ENCODE measurements around the gene NBEAL2.

NBEAL2 gene

DNA sequence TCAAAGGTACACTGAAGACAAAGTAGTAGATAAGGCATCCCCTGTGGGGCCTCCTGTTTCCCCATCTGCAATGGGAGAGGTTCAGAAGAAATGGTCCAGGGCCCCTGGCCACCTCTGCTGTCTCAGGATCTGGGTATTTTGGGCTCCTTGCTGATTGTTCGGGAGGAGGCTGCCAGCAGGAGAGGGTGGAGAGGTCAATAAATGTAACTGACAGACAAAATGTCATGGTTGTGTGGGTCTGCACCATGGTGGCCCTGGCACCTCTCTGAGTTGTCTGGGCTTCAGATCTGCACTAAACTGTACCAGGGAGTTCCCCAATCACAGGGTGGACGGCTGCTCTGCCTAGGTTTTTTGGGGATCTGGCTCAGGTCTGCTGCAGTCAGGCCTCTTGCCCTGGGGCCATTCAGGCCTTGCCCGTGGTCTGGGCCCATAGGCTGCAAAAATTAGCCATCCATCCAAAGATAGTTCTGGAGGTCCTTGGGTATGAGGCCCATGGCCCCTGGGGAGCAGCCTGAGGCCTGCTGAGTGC is 7.4 kb downstream of the NBEAL2 start:
- no peak for DNase-seq

DNA sequence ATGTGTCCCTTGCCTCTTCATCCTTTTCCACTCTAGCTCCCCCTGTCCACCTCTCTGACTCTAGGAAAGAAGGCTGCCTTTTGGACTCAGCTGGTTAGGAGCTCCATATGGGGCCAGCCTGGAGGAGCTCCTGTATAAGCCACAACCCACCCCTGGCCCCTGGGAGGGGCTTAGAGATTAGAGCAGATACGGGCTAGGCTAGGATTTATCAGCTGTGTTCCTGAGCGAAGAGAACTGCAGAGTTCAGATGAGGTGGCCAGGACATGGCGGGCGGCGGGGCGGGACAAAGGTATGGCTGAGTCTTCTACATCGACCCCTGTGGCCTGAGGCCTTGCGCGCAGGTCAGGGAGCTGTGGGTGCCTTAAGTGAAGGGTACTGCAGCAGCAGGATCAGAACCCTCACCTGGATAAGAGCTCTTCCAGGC is 7.9 kb downstream of the NBEAL2 start:
- DNase-seq, result no peak

DNA sequence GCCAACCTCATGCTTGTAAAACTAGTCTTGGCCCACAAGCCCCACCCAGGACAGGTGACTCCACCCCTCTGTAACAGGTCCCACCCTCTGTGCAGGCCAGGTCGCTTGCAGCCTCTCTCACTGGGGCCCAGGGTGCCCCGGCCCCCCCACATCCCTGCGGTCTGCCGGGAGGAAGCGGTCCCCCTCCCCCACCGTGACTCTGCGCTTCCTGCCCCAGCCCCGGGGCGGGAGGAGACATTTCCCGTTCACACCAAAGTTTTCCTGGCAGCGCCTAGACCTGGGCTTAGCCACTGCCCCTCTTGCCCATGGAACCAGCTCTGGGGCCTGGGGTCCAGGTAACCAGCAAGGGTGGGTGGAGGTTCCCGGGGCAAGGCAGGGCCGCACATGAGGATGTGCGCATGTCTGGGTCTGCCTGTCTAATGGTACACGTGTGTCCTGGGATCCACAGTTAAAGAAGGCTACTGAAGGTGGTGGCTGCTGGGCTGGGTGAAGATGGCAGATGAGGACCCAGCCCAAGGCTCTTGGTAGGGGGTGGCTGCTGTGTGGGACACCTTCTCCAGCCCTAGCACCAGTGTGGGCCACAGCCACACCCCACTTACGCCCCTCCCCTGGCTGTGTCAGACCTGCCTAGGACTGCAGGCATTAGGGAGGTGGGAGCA is 8.4 kb downstream of the NBEAL2 start:
- DNase-seq, result peak; percentile 68 to 87 (median 82)

DNA sequence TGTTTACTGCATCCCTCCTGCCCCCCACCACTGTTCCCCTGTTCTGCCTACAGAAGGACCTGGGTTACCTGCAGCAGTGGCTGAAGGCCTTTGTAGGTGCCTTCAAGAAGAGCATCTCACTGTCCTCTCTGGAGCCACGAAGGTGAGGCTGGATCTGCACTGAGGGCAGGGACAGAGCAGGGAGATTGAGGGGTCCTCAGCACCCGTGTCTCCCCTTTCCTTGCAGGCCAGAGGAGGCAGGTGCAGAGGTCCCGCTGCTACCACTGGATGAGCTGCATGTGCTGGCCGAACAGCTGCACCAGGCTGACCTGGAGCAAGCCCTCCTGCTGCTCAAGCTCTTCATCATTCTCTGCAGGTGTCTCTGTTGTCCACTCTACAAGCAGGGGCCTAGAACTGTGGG is 9.2 kb downstream of the NBEAL2 start:
- DNase-seq, result no peak

DNA sequence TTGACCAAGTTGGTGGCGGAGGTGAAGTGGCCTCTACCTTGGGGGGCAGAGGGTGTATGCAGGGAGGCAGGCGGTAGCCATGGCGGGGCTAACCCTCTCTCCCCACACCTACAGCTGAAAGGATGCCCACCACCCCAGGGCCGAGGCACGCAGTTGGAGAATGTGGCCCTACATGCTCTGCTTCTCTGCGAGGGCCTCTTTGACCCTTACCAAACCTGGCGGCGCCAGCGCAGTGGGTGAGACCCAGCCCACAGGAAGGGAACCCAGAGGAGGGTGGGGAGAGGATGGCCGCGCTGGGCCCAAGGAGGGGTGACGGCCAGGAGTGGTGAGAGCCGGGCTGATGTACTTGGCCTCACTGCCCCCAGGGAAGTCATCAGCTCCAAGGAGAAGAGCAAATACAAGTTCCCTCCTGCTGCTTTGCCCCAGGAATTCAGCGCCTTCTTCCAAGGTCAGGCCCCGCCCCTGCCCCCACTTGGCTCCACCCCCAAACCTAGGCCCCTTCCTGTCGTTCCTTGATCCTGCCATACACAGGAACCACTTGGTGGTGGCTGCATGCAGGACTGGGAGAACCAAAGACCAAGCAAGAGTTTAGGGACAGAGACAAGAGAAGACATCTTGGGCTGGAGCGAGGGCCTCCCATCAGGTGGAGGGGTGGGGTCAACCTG is 9.8 kb downstream of the NBEAL2 start:
- DNase-seq, result peak; percentile 29 to 62 (median 50)

DNA sequence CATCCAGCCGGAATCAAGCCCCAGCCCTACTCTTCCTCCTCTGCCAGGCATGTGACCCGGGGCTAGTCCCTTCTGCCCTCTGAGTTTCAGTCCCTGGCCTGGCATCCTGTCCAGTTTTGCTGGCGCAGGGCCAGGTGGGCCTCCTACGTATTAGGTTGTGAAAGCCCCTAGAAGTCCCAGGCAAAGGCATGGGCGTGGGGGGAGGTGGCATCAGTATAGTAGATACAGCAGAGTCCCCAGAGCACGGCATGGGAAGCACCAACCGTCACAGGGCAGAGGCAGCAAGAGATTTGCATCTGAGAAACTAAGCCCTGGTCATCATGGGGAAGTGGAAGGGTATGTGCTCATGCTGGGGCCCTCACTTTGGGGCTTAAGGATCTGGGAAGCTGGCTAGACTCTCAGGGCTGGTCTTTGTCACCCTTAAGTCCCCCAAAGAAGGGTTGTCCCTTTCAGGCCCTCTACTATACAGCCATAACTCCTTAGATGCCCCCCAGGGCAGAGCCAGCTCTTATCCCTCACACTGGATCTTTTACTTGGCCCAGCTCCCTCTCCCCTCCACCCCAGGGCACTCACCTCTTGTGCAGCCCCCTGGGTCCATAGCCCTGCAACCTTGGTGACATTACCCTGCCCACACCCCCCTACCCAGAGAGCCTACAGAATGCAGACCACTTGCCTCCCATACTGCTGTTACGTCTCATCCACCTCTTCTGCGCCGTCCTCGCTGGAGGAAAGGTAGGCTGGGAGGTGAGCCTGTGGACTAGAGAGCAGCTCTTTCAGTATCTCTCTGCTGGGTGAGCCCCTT is 11.3 kb downstream of the NBEAL2 start:
- peak; percentile 95 to 98 (median 98) for DNase-seq

DNA sequence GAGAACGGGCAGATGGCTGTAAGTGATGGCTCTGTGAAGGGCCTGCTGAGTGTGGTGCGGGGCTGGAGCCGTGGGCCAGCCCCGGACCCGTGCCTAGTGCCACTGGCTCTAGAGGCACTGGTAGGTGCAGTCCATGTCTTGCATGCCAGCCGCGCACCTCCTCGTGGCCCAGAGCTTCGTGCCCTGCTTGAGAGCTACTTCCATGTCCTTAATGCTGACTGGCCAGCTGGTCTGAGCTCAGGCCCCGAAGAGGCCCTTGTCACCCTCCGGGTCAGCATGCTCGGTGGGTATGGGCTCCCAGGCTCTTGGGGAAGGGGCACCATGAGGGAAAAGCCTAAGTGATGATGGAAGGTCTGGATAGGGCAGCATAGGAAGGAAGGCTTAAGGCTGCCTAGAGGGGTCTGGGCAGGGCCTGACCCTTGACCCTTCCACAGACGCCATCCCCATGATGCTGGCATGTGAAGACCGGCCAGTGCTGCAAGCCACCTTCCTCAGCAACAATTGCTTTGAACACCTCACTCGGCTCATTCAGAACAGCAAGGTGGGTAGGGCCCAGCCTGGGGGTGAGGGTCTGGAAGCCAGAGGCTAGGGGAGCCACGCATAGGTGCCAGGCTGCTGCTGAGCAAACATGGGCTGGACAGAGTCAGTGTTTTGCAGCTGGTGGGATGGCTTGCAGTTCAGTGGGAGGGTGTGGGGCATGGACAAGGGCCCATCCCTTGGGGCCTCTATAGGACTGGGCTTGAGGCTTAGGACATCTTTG is 12.1 kb downstream of the NBEAL2 start:
- DNase-seq, result no peak

DNA sequence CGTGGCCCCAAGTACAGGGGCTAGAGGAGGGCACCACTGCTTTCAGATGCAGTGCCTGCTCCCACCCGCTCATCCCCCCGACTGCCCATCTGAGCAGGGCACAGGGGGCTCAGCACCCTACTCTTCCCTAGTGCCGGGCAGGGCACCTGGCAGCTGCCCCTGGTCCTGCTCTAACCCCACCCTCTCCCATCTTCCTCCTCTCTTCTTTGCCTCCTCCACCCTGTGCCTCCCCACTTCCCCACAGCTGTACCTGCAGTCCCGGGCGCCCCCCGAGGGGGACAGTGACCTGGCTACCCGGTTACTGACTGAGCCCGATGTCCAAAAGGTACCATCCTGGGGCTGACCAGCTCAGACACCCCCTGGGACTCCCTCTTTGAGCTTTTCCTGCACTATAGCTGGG is 12.8 kb downstream of the NBEAL2 start:
- no peak for DNase-seq

DNA sequence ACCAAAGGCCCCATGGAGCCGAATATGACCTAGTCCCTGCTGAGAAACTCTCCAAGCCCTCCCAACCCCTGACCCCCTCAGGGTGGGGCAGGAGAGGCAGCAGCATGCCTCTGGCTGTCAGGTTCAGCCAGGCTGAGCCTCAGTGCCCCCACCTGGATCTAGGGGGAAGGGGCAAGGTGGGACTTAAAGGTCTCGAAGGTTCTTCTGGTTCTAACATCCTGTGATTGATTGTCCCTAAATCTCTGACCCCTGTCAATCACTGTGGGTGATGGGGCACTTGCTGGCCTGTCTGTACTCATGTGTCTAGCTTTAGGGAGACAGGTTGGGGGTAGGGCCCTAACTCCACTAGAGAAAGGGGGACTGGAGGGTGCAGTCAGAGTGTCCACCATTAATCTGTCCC is 13.8 kb downstream of the NBEAL2 start:
- DNase-seq, result no peak

DNA sequence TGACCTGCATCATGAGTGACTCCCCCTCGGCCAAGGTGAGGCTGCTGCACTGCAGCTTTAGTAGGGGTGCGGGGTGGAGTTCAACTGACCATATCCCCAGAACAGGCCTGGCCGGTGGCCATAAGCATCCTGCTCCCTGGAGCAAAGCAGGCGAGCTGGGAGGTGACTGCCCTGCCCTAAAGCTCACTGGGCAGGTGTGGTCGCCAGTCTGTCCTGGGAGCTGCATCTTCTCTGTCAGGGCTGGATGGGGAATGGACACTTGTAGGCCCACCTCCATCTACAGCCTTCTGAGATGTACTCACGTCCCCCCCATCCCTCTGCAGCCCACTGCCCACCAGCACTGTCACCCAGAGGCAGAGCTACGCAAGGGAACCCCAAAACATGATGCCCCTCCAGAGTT is 14.5 kb downstream of the NBEAL2 start:
- no peak for DNase-seq

DNA sequence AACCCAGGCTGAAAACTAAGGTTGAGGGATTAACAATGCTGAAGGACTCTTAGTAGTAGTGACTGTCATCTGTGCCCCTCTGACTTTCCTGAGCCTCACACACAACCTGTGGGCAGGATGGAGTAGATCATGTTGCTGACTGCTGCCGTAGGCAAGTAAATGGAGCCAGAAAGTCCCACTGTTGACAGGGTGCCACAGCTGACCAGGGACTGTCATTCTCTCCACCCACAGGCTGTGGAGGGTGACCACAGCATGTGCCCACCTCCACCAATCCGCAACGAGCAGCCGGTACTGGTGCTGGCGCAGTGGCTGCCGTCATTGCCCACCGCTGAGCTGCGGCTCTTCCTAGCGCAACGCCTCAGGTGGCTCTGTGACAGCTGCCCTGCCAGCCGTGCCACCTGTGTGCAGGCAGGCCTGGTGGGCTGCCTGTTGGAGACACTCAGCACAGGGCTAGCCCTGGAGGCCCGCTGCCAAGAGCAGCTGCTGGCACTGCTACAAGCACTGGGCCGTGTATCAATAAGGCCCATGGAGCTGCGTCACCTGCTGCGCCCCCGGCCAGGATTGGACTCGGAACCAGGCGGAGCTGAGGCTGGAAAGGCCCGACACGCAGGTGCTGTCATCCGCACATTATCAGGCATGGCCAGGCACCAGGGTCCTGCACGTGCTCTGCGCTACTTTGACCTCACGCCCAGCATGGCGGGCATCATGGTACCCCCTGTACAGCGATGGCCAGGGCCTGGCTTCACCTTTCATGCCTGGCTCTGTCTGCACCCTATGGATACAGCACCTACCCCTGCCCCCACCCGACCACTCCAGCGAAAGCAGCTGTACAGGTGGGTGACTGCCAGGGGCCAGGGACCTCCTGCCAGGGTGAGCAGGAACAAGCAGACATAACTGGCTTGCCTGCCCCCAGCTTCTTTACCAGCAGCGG is 15.6 kb downstream of the NBEAL2 start:
- no peak for DNase-seq

DNA sequence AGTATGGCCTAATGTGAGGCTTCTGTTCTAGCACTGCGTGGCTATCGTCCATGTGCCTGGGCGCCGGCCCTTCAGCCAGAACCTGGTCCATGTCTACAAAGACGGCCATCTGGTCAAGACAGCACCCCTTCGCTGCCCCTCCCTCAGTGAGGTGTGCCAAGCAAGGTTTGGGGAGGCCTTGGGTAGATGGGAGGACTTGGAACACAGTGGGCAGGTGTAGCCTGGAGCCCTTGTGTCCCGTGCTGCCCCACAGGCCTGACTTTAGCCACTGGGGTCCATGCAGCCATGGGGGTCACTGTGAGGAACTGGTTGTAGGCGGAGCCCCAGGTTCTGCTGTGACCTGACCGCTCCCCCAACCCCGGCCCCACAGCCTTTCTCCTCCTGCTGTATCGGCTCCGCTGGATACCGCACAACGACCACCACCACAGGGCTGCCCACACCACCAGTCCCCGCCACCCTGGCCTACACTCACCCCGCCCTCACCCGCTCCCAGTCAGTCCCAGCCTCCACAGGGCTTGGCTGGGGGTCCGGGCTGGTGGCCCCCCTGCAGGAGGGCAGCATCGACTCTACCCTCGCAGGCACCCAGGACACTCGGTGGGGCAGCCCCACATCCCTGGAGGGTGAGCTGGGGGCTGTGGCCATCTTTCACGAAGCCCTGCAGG is 16.6 kb downstream of the NBEAL2 start:
- no peak for DNase-seq

DNA sequence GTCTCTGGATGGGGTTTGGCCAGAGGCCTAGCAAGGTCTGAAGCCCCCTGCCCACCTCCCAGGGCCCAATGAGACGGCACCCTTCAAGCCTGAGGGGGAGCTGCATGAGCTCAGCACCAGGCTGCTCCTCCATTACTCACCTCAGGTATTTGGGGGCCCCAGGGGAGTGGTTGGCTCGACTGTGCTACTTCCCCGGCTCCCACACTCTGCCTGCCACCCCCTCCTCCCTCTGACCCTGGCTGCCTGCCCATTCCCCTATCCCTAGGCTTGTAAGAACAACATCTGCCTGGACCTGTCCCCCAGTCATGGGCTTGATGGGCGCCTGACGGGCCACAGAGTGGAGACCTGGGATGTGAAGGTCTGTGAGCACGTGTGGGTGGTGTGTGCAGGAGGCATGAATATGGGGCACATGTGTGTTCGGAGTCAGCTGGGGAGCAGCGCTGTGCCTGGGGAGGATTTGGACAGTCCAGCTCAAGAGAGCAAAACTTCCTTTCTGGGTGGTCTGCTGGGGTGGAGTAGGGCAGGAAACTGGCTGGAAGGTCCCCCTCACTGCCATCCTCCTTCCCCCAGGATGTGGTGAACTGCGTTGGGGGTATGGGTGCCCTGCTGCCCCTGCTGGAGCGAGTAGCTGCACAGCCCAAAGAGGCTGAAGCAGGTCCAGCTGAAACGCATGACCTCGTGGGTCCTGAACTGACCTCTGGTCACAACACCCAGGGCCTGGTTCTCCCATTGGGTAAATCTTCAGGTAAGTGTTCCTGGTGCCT is 17.4 kb downstream of the NBEAL2 start:
- no peak for DNase-seq

DNA sequence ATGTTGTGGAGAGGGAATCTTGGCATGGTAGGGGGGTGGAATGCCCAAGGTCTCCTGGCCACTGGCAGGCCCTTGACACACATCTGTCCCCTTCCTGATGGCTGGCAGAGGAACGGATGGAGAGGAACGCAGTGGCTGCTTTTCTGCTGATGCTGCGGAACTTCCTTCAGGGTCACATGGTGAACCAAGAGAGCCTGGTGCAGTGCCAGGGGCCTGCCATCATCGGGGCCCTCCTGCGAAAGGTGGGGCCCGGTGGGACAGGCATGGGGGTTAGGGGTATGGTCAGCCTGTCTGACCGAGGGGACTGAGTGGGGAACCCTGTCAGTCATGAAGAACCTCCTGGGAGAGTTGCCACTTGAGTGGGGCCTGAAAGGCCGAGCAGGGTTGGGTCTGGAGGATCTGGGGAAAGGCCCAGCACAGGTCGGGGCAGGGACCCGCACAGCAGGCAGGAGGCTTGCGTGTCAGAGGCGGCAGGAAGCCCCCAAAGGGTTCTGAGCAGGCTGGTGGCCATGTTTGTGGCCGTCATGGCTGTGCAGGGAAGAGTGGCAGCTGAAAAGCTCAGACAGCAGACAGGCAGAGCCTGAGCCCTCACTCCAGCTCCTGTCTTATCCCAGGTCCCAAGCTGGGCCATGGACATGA is 18.1 kb downstream of the NBEAL2 start:
- peak in 2 of 4 experiments; percentile 31 to 41 for DNase-seq

DNA sequence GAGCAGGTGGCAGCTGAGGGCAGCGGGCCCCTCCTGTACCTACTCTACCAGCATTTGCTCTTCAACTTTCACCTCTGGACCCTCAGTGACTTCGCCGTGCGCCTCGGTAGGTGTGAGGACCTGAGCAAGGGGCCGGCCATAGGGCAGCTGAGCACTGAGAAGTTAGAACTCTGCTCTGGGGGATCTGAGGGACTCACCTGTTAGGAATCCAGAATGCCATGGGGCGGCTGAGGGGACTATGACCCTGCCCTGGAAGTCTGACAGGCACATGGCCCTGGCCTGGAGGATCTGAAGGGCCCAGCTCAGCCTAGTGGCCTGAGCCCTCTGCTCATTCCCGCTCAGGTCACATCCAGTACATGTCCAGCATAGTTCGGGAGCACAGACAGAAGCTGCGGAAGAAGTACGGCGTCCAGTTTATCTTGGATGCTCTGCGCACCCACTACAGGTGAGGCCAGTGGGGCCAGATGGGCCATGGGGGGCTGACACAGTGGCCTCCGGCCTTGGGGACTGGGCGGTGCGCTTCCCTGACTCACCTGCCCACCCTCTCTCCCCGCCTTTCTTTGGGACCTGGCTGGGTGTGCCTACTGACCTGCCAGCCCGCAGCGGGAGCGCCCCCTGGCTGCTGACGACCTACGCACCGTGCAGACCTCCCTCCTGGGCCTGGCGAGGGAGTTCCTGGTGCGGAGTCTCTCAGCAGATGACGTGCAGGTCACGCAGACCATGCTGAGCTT is 18.8 kb downstream of the NBEAL2 start:
- DNase-seq, result peak; percentile 63 to 85 (median 70)

DNA sequence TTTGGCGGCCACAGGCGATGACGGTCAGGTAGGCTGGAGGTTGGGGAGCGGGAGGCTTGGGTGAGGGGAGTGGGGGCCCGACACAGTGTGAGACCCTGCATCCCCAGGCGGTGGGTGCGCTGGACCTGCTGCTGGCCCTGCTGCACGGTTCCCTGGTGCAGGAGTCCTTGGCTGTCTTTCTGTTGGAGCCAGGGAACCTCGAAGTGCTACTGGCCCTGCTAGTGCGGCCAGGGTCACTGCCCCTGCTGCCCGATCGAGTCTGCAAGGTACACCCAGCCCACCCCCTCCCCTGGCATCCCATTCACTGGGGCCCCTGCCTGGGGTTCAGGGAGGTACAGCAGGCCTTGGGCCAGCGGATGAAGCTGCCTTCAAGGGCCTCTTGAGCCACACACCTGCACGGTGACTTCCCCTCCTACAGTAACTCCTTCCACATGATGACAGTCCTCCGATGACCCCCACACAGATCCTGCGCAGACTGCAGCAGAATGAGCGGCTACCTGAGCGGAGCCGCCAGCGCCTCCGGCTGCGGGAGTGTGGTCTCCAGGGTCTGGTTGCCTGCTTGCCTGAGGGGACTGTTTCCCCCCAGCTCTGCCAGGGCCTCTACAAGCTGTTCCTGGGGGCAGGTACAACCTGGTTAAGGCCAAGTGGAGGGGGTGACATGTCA is 19.5 kb downstream of the NBEAL2 start:
- DNase-seq, result no peak

DNA sequence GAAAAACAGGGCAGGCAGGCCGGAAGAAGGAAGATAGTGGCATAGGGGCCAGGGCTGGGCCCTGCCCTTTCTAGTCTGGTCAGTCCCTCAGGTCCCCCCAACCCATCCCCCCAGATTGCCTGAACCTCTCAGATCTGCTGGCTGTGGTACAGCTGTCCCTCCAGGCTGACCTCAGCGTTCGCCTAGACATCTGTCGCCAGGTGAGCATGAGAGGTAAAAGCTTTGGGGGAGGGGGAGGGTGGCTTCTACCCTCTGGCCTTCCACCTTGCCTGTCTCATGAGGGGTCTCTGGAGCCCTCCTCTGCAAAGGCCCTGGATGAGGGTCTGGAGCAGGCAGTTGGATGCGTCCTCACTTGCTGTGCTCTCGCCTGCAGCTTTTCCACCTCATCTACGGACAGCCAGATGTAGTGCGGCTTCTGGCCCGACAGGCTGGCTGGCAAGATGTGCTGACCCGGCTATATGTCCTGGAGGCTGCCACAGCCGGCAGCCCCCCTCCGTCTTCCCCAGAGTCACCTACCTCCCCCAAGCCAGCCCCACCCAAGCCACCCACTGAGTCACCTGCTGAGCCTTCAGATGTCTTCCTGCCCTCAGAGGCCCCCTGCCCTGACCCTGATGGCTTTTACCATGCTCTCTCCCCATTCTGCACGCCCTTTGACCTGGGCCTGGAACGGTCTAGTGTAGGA is 20.2 kb downstream of the NBEAL2 start:
- DNase-seq, result no peak
